OCI-M2 (cell line): ENCODE data around the gene TMEM92.

Experiments
- DNase-seq: peaks from one replicate; lab custom pipeline; 2025; ENCODE audit not compliant: unreplicated experiment; lab: John Stamatoyannopoulos, UW

The TMEM92 gene

GRCh38 chr17:50326831-50327364, 52.6 kb downstream of the TMEM92 start:
- no peak for DNase-seq

GRCh38 chr17:50328363-50329325, 54.4 kb downstream of the TMEM92 start:
- DNase-seq: no peak

GRCh38 chr17:50329716-50330115, 55.5 kb downstream of the TMEM92 start:
- no peak for DNase-seq

GRCh38 chr17:50330151-50330775, 56.0 kb downstream of the TMEM92 start:
- no peak for DNase-seq
